Measurements from ENCODE around the gene ERICH3. TPM values are rescaled to one million over a fixed set of nuclear protein-coding genes. Genes with fewer than 3 reads are reported as not detected.

The ERICH3 gene
- total RNA-seq, 1 donor from 2014 or later, result 0.24 TPM

GRCh38 chr1:74697832-74698231 lies 24.2 kb upstream of the ERICH3 start:
- no peaks in the 10 kb centered on the region for H3K9me3 Mint-ChIP-seq

GRCh38 chr1:74693473-74693872 lies 19.9 kb upstream of the ERICH3 start:
- Mint-ChIP-seq H3K9me3 (no peaks in the 10 kb centered on the region), H3K27ac (no peak overlapping the region), H3K4me1 (ENCODE audit: unreplicated experiment) (peaks cover 9% of the 10 kb centered on the region), H3K36me3 (no peaks in the 10 kb centered on the region), H3K27me3 (no peaks in the 10 kb centered on the region), H3K4me3 (no peak overlapping the region)
- TF ChIP-seq CTCF (conservative IDR thresholded peaks at IDR 0.05), result no peak
- DNase-seq (ENCODE audit: extremely low spot score, unreplicated experiment), result no peak

More at GRCh38 chr1:74697832-74698231, 24.2 kb upstream of the ERICH3 start:
- H3K4me1 Mint-ChIP-seq (ENCODE audit: unreplicated experiment), result no peaks in the 10 kb centered on the region
- no peak for DNase-seq (ENCODE audit: extremely low spot score, unreplicated experiment)
- H3K4me3 Mint-ChIP-seq, result no peak overlapping the region
- peaks cover under 1% of the 10 kb centered on the region for H3K36me3 Mint-ChIP-seq
- no peak for TF ChIP-seq CTCF (conservative IDR thresholded peaks at IDR 0.05)
- H3K27ac Mint-ChIP-seq, result no peak overlapping the region
- H3K27me3 Mint-ChIP-seq, result no peaks in the 10 kb centered on the region

GRCh38 chr1:74690909-74691308 lies 17.3 kb upstream of the ERICH3 start:
- no peak for DNase-seq (ENCODE audit: extremely low spot score, unreplicated experiment)
- Mint-ChIP-seq H3K27me3 (no peaks in the 10 kb centered on the region), H3K27ac (no peak overlapping the region), H3K36me3 (no peaks in the 10 kb centered on the region), H3K9me3 (no peaks in the 10 kb centered on the region), H3K4me1 (ENCODE audit: unreplicated experiment) (peaks cover 9% of the 10 kb centered on the region), H3K4me3 (no peak overlapping the region)
- no peak for TF ChIP-seq CTCF (conservative IDR thresholded peaks at IDR 0.05)

- no peaks in the 10 kb centered on the region for H3K9me3 Mint-ChIP-seq
- H3K27ac Mint-ChIP-seq, result no peak overlapping the region
- no peak overlapping the region for H3K4me3 Mint-ChIP-seq
- DNase-seq (ENCODE audit: extremely low spot score, unreplicated experiment), result no peak
- no peaks in the 10 kb centered on the region for H3K36me3 Mint-ChIP-seq
- H3K4me1 Mint-ChIP-seq (ENCODE audit: unreplicated experiment), result peaks cover 9% of the 10 kb centered on the region
- no peak for TF ChIP-seq CTCF (conservative IDR thresholded peaks at IDR 0.05)
- no peaks in the 10 kb centered on the region for H3K27me3 Mint-ChIP-seq
Measured at GRCh38 chr1:74690364-74690696, 16.7 kb upstream of the ERICH3 start.

GRCh38 chr1:74689621-74690363 lies 16.2 kb upstream of the ERICH3 start:
- DNase-seq (ENCODE audit: extremely low spot score, unreplicated experiment), result no peak
- Mint-ChIP-seq H3K9me3 (no peaks in the 10 kb centered on the region), H3K36me3 (no peaks in the 10 kb centered on the region), H3K4me3 (no peak overlapping the region), H3K27ac (no peak overlapping the region), H3K4me1 (ENCODE audit: unreplicated experiment) (peaks cover 9% of the 10 kb centered on the region), H3K27me3 (no peaks in the 10 kb centered on the region)
- TF ChIP-seq CTCF (conservative IDR thresholded peaks at IDR 0.05), result peak; percentile 93
